ENCODE results near the gene OR11A1. TPM values are rescaled to one million over a fixed set of nuclear protein-coding genes. Genes with fewer than 3 reads are reported as not detected.

Gene OR11A1, protein sequence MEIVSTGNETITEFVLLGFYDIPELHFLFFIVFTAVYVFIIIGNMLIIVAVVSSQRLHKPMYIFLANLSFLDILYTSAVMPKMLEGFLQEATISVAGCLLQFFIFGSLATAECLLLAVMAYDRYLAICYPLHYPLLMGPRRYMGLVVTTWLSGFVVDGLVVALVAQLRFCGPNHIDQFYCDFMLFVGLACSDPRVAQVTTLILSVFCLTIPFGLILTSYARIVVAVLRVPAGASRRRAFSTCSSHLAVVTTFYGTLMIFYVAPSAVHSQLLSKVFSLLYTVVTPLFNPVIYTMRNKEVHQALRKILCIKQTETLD
- not detected for polyA plus RNA-seq (2012; ENCODE audit: insufficient read depth, insufficient read length)

DNA sequence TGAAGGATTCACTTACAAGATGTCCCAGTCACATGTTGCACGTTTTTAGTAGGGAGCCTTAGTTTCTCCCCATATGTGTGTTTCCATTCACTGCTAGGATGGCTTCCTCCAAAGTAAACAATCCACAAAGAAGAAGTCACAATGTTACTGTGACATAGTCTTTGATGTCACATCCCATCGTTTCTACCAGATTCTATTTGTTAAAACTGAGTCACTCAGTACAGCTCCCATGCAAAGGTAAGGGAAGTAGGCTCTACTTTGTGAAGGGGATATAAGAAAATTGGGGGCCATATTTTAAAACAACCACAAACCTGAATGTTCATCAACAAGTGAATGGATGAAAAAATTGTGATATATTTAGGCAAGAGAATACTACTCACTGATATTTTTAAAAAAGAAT lies at the start of gene OR11A1, which contains the start of gene OR2H1:
Gene OR11A1 (minus strand): TSS at position 101 of the 400 bp plus-strand sequence. CDS start 29,430 bp downstream, outside the sequence.
Gene OR2H1 (plus strand): TSS at position 185 of the 400 bp plus-strand sequence. CDS start 4,615 bp downstream, outside the sequence.
- DNase-seq (ENCODE audit: low read depth, low spot score), result no peak

DNA sequence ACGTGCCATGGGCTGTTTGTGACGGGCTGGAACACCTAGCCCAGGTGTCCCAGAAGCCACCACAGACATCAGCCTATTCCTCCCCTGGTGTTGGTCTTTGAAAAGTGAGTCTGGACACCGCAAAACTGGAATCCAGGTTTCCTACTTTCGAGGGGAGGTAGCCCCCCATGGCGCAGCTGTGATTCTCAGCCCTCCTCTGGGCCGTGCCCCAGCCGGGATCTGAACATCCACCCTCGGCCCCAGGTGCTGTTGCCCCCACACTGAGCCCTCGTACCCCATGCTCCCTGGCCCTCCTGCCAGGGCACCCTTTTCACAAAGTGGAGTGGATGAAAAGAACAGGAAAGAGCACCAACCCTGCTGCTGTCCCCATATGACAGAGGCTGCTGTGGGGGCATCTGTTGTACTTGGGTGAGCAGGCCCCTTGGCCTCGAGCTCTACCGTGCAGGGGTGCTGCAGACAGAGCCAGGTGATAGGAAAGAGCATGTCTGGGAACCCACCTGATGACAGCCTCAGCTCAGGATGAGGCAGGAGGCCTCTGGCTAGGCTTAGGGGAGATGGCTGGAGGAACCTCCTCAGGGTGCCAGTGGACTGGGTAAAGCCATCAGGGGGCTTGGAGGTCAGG lies 49.7 kb upstream of the OR11A1 start:
- no peak for DNase-seq (ENCODE audit: low read depth, low spot score)
- H3K4me3 ChIP-seq (ENCODE audit: low read length), result no peak overlapping the region

More for the DNA sequence above, at the start of gene OR11A1, which contains the start of gene OR2H1:
- H3K4me3 ChIP-seq (ENCODE audit: low read length), result no peak within 1 kb of the TSS

DNA sequence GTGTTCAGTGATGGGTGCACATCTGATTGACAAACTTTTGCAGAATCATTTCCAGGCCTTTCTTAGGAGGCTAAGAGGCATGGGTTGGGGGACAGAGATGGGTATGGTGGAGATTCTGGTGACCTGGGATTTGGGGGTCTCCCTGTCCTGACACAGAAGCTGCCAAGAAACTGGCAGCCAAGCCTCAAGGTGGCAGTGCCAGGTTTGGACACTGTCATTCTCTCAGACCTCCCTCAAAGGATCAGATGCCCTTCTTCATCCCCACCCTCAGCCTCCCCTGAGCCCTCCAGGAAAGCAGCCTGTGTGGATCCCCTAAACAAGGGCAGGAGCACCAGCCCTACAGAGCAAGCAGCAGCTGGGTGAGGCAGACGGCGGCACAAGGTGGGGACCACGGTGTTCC lies 48.9 kb upstream of the OR11A1 start:
- DNase-seq (ENCODE audit: low read depth, low spot score), result no peak
- H3K4me3 ChIP-seq (ENCODE audit: low read length), result no peak overlapping the region

DNA sequence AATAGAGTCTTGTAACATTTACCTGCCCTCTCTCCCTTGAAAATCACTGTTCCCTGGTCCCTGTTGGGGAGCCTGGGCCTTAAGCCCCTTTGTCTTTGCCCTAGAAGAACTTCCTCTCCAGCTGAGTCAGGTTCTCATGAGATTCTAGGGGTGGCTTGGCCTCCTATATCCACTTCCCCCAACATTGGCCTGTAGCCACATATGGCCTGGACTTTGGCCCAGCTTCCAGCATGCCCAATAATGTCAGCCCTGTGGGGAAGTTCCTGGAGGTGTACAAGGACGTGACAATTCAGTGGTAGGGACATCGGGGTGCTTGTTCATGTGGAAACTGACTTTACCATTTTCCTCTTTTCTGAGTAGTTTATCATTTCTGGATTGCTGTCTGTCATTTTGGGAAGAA lies 48.1 kb upstream of the OR11A1 start:
- H3K4me3 ChIP-seq (ENCODE audit: low read length), result no peak overlapping the region
- no peak for DNase-seq (ENCODE audit: low read depth, low spot score)

DNA sequence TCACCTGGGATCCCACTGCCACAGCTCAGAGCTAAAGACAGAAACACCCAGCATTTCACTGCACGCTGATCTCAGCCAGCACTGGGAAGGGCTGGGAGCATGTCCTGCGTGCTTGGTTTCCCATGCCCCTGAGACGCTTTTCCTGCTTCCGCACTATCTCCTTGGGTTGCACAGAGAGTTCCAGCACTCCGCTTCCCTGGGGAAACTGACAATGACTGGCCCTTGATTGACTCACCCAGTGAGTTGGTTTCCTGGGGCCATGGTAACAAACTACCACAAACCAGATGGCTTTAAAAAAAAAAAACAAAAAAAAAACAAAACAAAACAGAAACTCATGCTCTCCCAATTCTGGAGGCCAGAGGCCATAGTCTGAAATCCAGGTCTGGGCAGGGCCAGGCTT lies 45.7 kb upstream of the OR11A1 start:
- no peak for DNase-seq (ENCODE audit: low read depth, low spot score)
- H3K4me3 ChIP-seq (ENCODE audit: low read length), result no peak overlapping the region

DNA sequence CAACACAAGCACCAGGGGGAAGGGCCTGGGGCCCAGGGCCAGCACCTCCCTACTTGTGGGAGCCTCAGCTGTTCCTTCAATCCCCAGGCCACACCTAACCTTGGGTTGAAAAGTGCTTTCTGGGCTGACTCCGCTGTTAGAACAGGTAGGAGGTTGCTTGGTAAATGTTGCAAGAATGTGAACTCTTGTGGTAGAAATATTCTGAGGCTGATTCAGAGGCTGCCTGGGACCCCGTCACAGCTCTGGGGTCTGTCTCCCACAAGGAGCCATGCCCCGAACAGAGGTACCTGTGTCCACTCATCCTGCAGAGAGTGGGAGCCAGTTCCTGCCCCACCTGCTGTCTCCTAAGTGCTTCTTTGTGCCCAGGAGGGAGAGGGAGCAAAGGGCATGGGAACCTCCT lies 45.3 kb upstream of the OR11A1 start:
- DNase-seq (ENCODE audit: low read depth, low spot score), result no peak
- no peak overlapping the region for H3K4me3 ChIP-seq (ENCODE audit: low read length)

DNA sequence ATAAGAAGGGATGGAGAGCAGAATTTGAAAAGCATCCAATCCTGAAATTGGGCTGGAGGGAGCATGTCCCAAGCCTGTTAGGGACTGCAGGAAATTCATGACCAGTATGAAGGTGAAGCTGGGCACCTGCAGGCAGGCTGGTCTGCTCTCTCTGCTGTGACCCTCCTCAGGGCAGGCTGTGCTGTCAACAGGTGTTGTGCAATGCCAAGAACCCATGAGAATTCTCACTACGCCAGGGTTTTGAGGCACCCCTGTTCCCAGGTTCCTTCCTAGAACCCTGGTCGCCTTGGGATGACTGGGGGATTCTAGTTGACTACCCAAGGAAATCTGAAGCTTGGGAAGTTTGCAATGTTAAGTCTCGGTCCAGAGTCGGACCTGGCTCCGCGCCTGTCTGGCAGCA lies 44.2 kb upstream of the OR11A1 start:
- H3K4me3 ChIP-seq (ENCODE audit: low read length), result no peak overlapping the region
- no peak for DNase-seq (ENCODE audit: low read depth, low spot score)

DNA sequence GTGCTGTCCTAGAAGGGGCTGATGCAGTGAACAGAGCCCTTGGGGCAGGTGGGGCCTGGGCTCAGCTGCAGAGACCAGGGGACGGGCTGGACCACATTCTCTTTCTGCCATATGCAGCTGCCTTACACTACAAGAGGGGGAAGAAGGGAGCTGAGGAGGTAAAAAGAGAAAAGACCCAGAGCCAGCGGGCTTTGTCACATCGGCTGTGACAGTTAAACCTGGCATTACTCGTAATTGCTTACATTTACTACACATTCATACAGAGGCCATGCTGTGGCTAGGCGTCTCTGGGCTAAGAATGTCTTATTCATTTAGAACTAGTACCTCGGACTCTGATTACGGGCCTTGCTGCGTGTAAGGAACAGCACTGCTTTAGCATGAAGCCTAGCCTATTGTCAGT lies 43.7 kb upstream of the OR11A1 start:
- no peak for DNase-seq (ENCODE audit: low read depth, low spot score)
- no peak overlapping the region for H3K4me3 ChIP-seq (ENCODE audit: low read length)

DNA sequence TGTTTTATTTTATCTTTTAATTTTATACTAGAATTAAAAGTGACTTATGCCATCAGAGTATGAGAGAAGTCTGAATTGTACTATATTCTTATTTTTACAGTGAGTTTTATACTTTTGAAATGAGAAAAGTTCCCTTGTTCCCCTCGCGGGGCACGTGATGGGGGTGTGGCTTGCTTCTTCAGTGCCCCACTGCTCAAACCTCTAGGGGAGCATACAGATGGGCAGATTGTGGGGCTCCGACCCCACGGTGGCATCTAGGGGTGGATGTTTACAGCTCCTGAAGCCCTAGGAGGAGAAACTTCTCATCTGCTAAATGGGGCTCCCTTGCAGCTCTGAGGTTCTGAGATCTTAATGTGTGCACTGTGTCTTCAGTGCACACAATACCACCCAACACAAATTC lies 42.8 kb upstream of the OR11A1 start:
- DNase-seq (ENCODE audit: low read depth, low spot score), result no peak

DNA sequence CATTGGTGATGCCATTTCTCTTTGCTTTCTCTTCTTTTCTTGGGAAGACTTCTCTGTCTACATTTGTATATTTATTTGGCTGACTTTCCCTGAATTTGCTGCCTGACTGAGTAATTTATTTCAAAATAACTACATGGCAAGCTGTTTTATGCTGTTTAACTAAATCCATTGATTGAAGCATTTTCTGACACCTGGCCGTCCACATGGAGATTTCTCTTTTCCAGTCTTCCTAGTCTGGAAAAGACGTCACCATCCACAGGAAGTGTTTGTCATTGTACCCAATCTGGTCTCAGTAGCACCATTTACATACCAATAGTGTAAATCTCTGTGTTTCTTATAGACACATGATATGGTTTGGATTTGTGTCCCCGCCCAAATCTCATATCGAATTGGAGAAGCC lies 40.1 kb upstream of the OR11A1 start:
- H3K4me3 ChIP-seq (ENCODE audit: low read length), result no peak overlapping the region

More for the DNA sequence above, 42.8 kb upstream of the OR11A1 start:
- H3K4me3 ChIP-seq (ENCODE audit: low read length), result no peak overlapping the region

DNA sequence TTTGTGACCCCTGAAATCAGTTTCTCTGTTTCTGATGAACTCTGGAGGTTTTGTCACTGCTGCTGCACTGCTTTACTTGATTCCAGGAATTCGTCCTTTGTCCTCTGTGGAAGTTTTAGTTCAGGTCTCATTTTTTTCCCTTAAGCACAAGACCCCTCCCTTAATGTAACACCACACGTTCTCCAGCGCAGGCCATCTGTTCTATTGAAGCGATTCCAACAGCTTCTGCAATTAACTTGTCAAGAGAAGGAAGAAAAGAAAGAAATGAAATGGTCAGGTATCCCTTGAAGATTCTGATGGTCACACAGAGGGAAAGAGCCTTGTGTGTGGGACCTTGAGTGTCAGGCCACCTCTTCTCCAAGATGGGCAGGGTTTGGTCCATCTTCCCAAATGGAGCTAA lies 38.7 kb upstream of the OR11A1 start:
- H3K4me3 ChIP-seq (ENCODE audit: low read length), result no peak overlapping the region
- no peak for DNase-seq (ENCODE audit: low read depth, low spot score)

More for the DNA sequence above, 40.1 kb upstream of the OR11A1 start:
- DNase-seq (ENCODE audit: low read depth, low spot score), result no peak

DNA sequence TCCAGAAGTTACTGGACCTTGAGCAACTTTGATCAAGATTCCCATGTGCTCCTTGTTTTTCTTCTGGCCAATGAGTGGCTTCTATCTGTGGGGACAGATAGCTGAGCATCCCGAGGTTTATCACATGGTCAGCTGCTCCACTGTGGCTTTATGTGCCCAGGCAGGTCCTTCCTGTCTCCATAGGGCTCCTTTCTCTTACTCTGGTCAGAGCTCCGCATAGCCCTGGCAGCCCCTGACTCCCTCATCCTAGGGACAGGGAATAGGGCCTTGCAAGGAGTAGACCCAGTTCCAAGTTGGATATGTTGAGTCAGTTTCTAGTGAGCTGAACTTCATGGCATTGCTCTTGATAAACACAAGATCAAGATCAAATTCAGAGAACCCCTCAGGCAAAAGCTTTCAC lies 37.3 kb upstream of the OR11A1 start:
- no peak overlapping the region for H3K4me3 ChIP-seq (ENCODE audit: low read length)
- no peak for DNase-seq (ENCODE audit: low read depth, low spot score)

DNA sequence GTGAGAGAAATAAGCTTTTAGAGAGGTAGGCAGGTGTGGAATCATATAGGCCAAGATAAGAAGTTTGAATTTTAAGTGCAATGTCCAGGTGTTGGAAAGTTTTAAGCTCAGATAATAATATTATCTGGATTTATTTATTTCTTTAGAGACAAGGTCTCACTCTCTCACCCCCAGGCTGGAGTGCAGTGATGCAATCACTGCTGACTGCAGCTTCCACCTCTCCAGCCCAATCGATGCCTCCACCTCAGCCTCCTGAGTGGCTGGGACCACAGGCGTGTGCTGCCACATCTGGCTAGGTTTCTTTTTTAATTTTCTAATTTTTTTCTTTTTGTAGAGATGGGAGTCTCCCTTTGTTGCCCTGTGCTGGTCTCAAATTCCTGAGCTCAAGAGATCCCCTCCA lies 36.4 kb upstream of the OR11A1 start:
- no peak for DNase-seq (ENCODE audit: low read depth, low spot score)
- H3K4me3 ChIP-seq (ENCODE audit: low read length), result no peak overlapping the region

DNA sequence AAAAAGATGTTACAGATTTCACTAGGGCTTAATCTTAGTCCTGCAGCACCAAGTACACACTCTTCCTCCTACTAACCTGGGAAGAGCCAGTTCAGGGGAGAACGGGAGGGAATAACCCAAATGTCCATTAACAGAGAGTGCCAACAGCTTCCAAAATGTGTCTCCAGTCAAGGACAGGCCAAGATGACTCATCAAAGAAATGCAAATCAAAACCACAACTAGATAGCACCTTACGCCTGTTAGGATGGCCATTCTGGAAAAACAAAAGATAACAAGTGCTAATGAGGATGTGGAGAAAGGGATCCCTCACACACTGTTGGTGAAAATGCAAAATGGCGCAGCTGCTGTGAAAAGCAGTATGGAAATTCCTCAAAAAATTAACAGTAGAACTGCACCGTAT lies 34.7 kb upstream of the OR11A1 start:
- no peak overlapping the region for H3K4me3 ChIP-seq (ENCODE audit: low read length)
- DNase-seq (ENCODE audit: low read depth, low spot score), result no peak

DNA sequence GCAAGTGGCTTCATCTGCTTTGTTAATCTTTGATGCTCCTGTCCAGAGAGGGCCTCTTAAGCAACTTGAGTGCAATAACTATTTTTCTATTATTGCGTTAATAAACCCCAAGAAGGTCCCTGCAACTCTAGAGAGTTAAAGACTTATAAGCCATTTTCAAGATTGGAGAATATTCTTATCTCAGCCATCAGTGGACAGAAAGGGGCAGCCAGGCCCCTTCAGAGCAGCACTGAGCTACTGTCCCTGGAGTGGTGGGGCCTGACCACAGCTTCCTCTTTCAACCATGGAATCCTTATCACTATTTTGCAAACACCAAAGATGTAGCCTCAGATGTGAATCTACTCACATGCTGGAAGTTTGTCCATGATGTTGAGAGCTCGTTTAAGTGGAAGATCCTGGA lies 33.7 kb upstream of the OR11A1 start:
- DNase-seq (ENCODE audit: low read depth, low spot score), result peak; percentile 12
- no peak overlapping the region for H3K4me3 ChIP-seq (ENCODE audit: low read length)

DNA sequence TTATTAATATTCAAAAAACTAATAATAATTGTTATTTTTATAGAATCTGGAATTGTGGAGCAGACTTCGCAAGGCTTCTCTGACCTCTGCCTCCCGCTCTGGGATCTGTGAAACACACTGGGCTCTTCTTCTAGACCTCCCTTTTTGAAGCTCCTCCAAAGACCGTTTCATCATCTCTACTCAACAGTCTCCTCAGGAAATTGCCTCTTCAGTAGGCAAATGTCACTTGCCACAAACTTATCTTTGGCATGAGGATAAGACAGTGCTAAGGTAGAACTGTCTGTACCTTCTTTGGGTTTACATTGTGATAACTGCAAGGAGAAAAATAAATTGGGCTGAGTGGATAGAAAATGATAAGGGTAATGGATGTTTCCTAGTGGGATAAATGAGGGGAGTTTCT lies 33.2 kb upstream of the OR11A1 start:
- no peak overlapping the region for H3K4me3 ChIP-seq (ENCODE audit: low read length)
- no peak for DNase-seq (ENCODE audit: low read depth, low spot score)

DNA sequence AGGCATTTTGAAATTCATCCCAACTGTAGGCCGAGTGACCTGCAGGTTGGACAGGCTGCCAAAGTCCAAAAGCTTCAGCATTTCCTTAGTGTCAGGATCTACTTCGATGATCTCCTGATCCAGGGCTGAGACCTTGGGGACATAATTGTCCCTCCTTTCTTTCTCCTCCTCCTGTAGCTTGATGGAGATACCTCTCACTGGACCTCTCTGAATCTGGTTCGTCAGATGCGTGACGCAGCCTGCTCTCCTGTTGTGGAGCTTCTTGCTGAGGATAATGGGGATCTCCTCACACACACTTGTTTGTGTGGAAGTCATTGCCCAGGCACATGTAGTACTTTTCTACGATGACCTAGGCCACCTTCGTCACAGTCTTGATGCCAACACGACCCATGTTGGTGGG lies 32.4 kb upstream of the OR11A1 start:
- no peak for DNase-seq (ENCODE audit: low read depth, low spot score)
- H3K4me3 ChIP-seq (ENCODE audit: low read length), result no peak overlapping the region

DNA sequence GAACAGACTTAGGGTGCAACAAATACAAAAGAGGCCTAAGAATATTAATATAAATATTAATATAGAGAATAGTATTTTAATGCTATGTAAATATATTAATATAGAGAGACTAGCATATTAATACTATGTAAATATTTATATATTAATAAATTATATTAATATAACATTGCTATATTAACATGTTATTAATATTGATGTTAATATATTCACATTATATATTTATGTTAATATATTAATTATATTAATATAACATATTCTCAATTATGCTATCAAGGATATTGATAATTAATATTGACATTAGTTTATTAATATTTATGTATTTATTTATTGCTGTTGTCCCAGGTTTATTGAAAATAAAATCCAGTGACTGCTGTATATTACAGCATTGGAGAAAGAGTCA lies 32.0 kb upstream of the OR11A1 start:
- DNase-seq (ENCODE audit: low read depth, low spot score), result no peak
- no peak overlapping the region for H3K4me3 ChIP-seq (ENCODE audit: low read length)

DNA sequence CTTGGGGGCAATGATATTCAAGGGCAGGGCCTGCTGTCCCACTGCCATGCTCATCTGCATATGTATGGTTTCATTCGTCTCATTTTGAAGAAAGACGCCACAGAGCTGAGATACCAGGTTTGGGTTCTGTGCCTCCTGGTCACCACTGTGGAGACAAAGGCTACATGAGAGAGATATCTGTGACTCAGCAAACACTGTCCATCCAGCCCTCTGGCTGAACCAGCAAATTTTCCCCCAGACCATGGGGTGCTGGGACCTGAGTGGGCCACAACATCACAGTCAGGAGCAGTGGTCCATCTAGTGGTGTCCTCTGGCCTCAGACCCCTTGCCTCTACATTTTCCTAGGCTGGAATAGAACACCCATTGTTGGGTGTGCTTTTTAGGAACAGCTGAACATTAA lies 30.8 kb upstream of the OR11A1 start, which contains the start of gene MAS1L:
Gene MAS1L (minus strand): TSS at position 297 of the 400 bp plus-strand sequence. CDS start 54 bp downstream, at position 243.
- no peak for DNase-seq (ENCODE audit: low read depth, low spot score)
- no peak within 1 kb of the TSS for H3K4me3 ChIP-seq (ENCODE audit: low read length)

DNA sequence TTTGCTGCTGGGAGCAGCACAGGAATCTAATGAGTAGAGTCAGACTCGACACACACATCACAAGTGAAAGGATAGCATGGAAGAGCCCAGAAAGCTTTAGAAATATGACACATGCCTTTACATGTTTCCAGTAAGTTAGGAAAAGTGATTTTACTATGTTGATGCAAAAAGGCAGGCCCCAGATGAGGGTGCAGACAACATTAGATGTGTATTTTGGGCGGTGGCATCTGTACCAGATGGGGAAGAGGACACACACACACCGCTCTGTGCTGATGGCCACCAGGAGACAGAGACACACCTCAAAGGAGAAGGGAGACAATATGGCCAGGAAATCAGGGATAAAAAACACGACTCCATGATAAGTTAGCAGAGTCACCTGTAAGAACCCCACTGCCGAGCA lies 30.3 kb upstream of the OR11A1 start:
- DNase-seq (ENCODE audit: low read depth, low spot score), result no peak

DNA sequence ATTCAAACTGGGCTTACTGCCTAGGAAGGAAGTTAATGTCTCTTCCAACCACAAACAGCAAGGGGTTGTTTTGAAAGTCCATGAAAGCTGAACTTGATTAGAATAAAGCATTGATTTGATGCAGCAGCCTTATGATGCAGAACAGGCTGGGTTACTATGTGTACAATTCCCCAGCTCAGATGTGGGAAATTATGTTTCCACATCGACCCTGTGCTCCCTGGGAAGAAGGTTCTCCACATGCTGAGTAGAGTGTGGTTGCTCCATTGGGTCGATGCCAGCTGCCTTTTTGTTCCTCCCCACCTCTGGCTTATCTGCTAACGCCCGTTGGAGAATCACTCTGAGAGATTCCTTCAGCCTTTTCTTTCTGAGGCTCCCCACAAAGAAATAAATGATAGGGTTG lies 29.7 kb upstream of the OR11A1 start:
- H3K4me3 ChIP-seq (ENCODE audit: low read length), result no peak overlapping the region
- no peak for DNase-seq (ENCODE audit: low read depth, low spot score)

More for the DNA sequence above, 30.3 kb upstream of the OR11A1 start:
- no peak overlapping the region for H3K4me3 ChIP-seq (ENCODE audit: low read length)

Data from Jurkat, Clone E6-1 (cell line).